Measurements from ENCODE around the gene UGT1A9.
"Not testable (repeated sequence)": the region's sequence is repeated elsewhere in the genome, so short reads cannot be mapped to it uniquely, and the experiment has no call there.

Gene UGT1A9

GRCh38 chr2:233651430-233651829 lies 20.3 kb upstream of the UGT1A9 start:
- Histone ChIP-seq H3K79me2 (ENCODE audit: control insufficient read depth, insufficient read depth, low read length, poor library complexity) (no peaks in the 10 kb centered on the region), H4K8ac (ENCODE audit: low read depth, low read length) (no peak overlapping the region), H3K9me3 (ENCODE audit: insufficient read depth, low read depth, low read length) (no peaks in the 10 kb centered on the region), H3K79me1 (ENCODE audit: low read length) (no peaks in the 10 kb centered on the region), H3K23ac (ENCODE audit: low read length) (no peak overlapping the region), H3K4me2 (ENCODE audit: low read length) (no peak overlapping the region), H4K91ac (ENCODE audit: low read depth, low read length) (no peak overlapping the region), H2BK5ac (ENCODE audit: low read depth, low read length, poor library complexity) (no peak overlapping the region), H3K9ac (ENCODE audit: low read length) (no peak overlapping the region), H2AFZ (ENCODE audit: insufficient read depth, low read length, poor library complexity) (no peak overlapping the region), H3K4me3 (ENCODE audit: low read depth, low read length) (no peak overlapping the region), H3K4ac (ENCODE audit: low read depth, low read length) (no peak overlapping the region), H2BK120ac (ENCODE audit: insufficient read depth, low read length, poor library complexity) (no peak overlapping the region), H3K4me1 (ENCODE audit: control insufficient read depth in 1 of 2, insufficient read depth in 2 of 2, low read length in 2 of 2) (no peaks in the 10 kb centered on the region), H2AK5ac (ENCODE audit: low read length) (no peak overlapping the region), H3K14ac (ENCODE audit: low read length) (no peak overlapping the region), H3K27me3 (ENCODE audit: insufficient read depth, low read length) (no peaks in the 10 kb centered on the region), H2BK12ac (ENCODE audit: low read length) (no peak overlapping the region), H4K12ac (ENCODE audit: low read depth, low read length) (no peak overlapping the region), H3K27ac (ENCODE audit: low read depth, low read length) (no peak overlapping the region), H3K36me3 (ENCODE audit: control insufficient read depth in 1 of 2, insufficient read depth in 2 of 2, low read length in 2 of 2) (no peaks in the 10 kb centered on the region), H3K18ac (ENCODE audit: low read length) (no peak overlapping the region)
- DNase-seq, result no peak
- WGBS (ENCODE audit: extremely low coverage, insufficient coverage, insufficient read length), result no CpG with 5 or more reads among the region's 2 CpGs

GRCh38 chr2:233654501-233654900 lies 17.2 kb upstream of the UGT1A9 start:
- H2BK12ac ChIP-seq (ENCODE audit: low read length), result no peak overlapping the region
- H3K4me2 ChIP-seq (ENCODE audit: low read length), result no peak overlapping the region
- no CpG with 5 or more reads among the region's 6 CpGs for WGBS (ENCODE audit: extremely low coverage, insufficient coverage, insufficient read length)
- no peaks in the 10 kb centered on the region for H3K27me3 ChIP-seq (ENCODE audit: insufficient read depth, low read length)
- no peaks in the 10 kb centered on the region for H3K79me2 ChIP-seq (ENCODE audit: control insufficient read depth, insufficient read depth, low read length, poor library complexity)
- H4K12ac ChIP-seq (ENCODE audit: low read depth, low read length), result no peak overlapping the region
- no peak overlapping the region for H3K4me3 ChIP-seq (ENCODE audit: low read depth, low read length)
- no peak overlapping the region for H4K8ac ChIP-seq (ENCODE audit: low read depth, low read length)
- H3K23ac ChIP-seq (ENCODE audit: low read length), result no peak overlapping the region
- H3K79me1 ChIP-seq (ENCODE audit: low read length), result no peaks in the 10 kb centered on the region
- DNase-seq, result no peak
- no peak overlapping the region for H3K18ac ChIP-seq (ENCODE audit: low read length)
- H2BK120ac ChIP-seq (ENCODE audit: insufficient read depth, low read length, poor library complexity), result no peak overlapping the region
- no peaks in the 10 kb centered on the region for H3K4me1 ChIP-seq (ENCODE audit: control insufficient read depth in 1 of 2, insufficient read depth in 2 of 2, low read length in 2 of 2)
- H2AFZ ChIP-seq (ENCODE audit: insufficient read depth, low read length, poor library complexity), result no peak overlapping the region
- H2AK5ac ChIP-seq (ENCODE audit: low read length), result no peak overlapping the region
- H3K9me3 ChIP-seq (ENCODE audit: insufficient read depth, low read depth, low read length), result no peaks in the 10 kb centered on the region
- no peak overlapping the region for H3K14ac ChIP-seq (ENCODE audit: low read length)
- H3K27ac ChIP-seq (ENCODE audit: low read depth, low read length), result no peak overlapping the region
- no peaks in the 10 kb centered on the region for H3K36me3 ChIP-seq (ENCODE audit: control insufficient read depth in 1 of 2, insufficient read depth in 2 of 2, low read length in 2 of 2)
- no peak overlapping the region for H2BK5ac ChIP-seq (ENCODE audit: low read depth, low read length, poor library complexity)
- H3K4ac ChIP-seq (ENCODE audit: low read depth, low read length), result no peak overlapping the region
- H4K91ac ChIP-seq (ENCODE audit: low read depth, low read length), result no peak overlapping the region
- no peak overlapping the region for H3K9ac ChIP-seq (ENCODE audit: low read length)

GRCh38 chr2:233655043-233655442 lies 16.7 kb upstream of the UGT1A9 start:
- Histone ChIP-seq H2AK5ac (ENCODE audit: low read length) (no peak overlapping the region), H2BK120ac (ENCODE audit: insufficient read depth, low read length, poor library complexity) (no peak overlapping the region), H3K4me2 (ENCODE audit: low read length) (no peak overlapping the region), H3K27me3 (ENCODE audit: insufficient read depth, low read length) (no peaks in the 10 kb centered on the region), H2BK12ac (ENCODE audit: low read length) (no peak overlapping the region), H3K4me3 (ENCODE audit: low read depth, low read length) (no peak overlapping the region), H3K9ac (ENCODE audit: low read length) (no peak overlapping the region), H3K23ac (ENCODE audit: low read length) (no peak overlapping the region), H4K91ac (ENCODE audit: low read depth, low read length) (no peak overlapping the region), H2AFZ (ENCODE audit: insufficient read depth, low read length, poor library complexity) (no peak overlapping the region), H3K18ac (ENCODE audit: low read length) (no peak overlapping the region), H3K9me3 (ENCODE audit: insufficient read depth, low read depth, low read length) (no peaks in the 10 kb centered on the region), H4K8ac (ENCODE audit: low read depth, low read length) (no peak overlapping the region), H3K4me1 (ENCODE audit: control insufficient read depth in 1 of 2, insufficient read depth in 2 of 2, low read length in 2 of 2) (no peaks in the 10 kb centered on the region), H3K36me3 (ENCODE audit: control insufficient read depth in 1 of 2, insufficient read depth in 2 of 2, low read length in 2 of 2) (no peaks in the 10 kb centered on the region), H3K79me1 (ENCODE audit: low read length) (no peaks in the 10 kb centered on the region), H3K27ac (ENCODE audit: low read depth, low read length) (no peak overlapping the region), H4K12ac (ENCODE audit: low read depth, low read length) (no peak overlapping the region), H3K14ac (ENCODE audit: low read length) (no peak overlapping the region), H3K79me2 (ENCODE audit: control insufficient read depth, insufficient read depth, low read length, poor library complexity) (no peaks in the 10 kb centered on the region), H3K4ac (ENCODE audit: low read depth, low read length) (no peak overlapping the region), H2BK5ac (ENCODE audit: low read depth, low read length, poor library complexity) (no peak overlapping the region)
- no CpG with 5 or more reads among the region's 1 CpG for WGBS (ENCODE audit: extremely low coverage, insufficient coverage, insufficient read length)
- DNase-seq, result no peak

- H3K27me3 ChIP-seq (ENCODE audit: insufficient read depth, low read length); H3K9me3 ChIP-seq (ENCODE audit: insufficient read depth, low read depth, low read length); H3K4me3 ChIP-seq (ENCODE audit: low read depth, low read length); H3K18ac ChIP-seq (ENCODE audit: low read length); H4K8ac ChIP-seq (ENCODE audit: low read depth, low read length); H3K4me2 ChIP-seq (ENCODE audit: low read length); H3K4me1 ChIP-seq (ENCODE audit: control insufficient read depth in 1 of 2, insufficient read depth in 2 of 2, low read length in 2 of 2); H2BK5ac ChIP-seq (ENCODE audit: low read depth, low read length, poor library complexity); H3K79me1 ChIP-seq (ENCODE audit: low read length); H2AK5ac ChIP-seq (ENCODE audit: low read length); H4K12ac ChIP-seq (ENCODE audit: low read depth, low read length); H3K27ac ChIP-seq (ENCODE audit: low read depth, low read length); H3K79me2 ChIP-seq (ENCODE audit: control insufficient read depth, insufficient read depth, low read length, poor library complexity); H4K91ac ChIP-seq (ENCODE audit: low read depth, low read length); H2BK120ac ChIP-seq (ENCODE audit: insufficient read depth, low read length, poor library complexity); DNase-seq; H2BK12ac ChIP-seq (ENCODE audit: low read length); H3K14ac ChIP-seq (ENCODE audit: low read length); H3K9ac ChIP-seq (ENCODE audit: low read length); H3K23ac ChIP-seq (ENCODE audit: low read length); H3K4ac ChIP-seq (ENCODE audit: low read depth, low read length); H3K36me3 ChIP-seq (ENCODE audit: control insufficient read depth in 1 of 2, insufficient read depth in 2 of 2, low read length in 2 of 2); H2AFZ ChIP-seq (ENCODE audit: insufficient read depth, low read length, poor library complexity): not testable (repeated sequence)
- WGBS (ENCODE audit: extremely low coverage, insufficient coverage, insufficient read length), result no CpG with 5 or more reads among the region's 3 CpGs
These were observed 15.8 kb upstream of the UGT1A9 start for GRCh38 chr2:233655943-233656342.
